HCT116 (cell line): ENCODE data around the gene RASL11A.

ENCODE experiments used
- CTCF ChIP-seq, 3 experiments: fragments of 200-600 bp in 1 of 3; sonication (generic) in 1 of 3; IDR thresholded peaks in 2 of 3; conservative IDR thresholded peaks in 1 of 3; 2 replicates each; pipeline ENCODE4 v1.5.1; 2012 to 2017; ENCODE audit warnings: low read depth in 2 of 3, low read length in 2 of 3, antibody characterized with exemption in 1 of 3, borderline replicate concordance in 1 of 3, control low read depth in 1 of 3, mild to moderate bottlenecking in 1 of 3, mixed read lengths in 1 of 3, mixed run types in 1 of 3, moderate library complexity in 1 of 3; ENCODE audit not compliant: insufficient read depth in 1 of 3
- EZH2 ChIP-seq: fragments of 200-600 bp; sonication (generic); IDR thresholded peaks from 2 replicates; pipeline ENCODE4 v1.6.1; 2017; ENCODE audit warnings: antibody characterized with exemption, mixed run types
- MAX ChIP-seq: IDR thresholded peaks from 2 replicates; pipeline ENCODE4 v1.6.1; 2012
- POLR2A ChIP-seq: IDR thresholded peaks from 2 replicates; pipeline ENCODE4 v1.7.0; 2011; ENCODE audit warnings: borderline replicate concordance; ENCODE audit not compliant: insufficient read depth, insufficient read length; ENCODE audit errors: extremely low read depth
- POLR2AphosphoS5 ChIP-seq: IDR thresholded peaks from 2 replicates; pipeline ENCODE4 v1.6.1; 2011; ENCODE audit warnings: mild to moderate bottlenecking, low read depth, low read length, moderate library complexity
- REST ChIP-seq: IDR thresholded peaks from 2 replicates; pipeline ENCODE4 v1.6.1; 2012; ENCODE audit warnings: low read depth

GRCh38 chr13:27302643-27303262 lies 32.1 kb downstream of the RASL11A start:
- TF ChIP-seq POLR2AphosphoS5 (no peak), CTCF (IDR thresholded peaks at IDR 0.05 in 2 of 3, conservative IDR thresholded peaks at IDR 0.05 in 1 of 3; ENCODE audit: borderline replicate concordance in 1 of 3, insufficient read depth in 1 of 3, low read depth in 2 of 3, low read length in 2 of 3) (no peak), MAX (no peak), EZH2 (no peak), POLR2A (no peak), REST (no peak)
